A172 (cell line): ENCODE measurements around the gene KRTAP26-1. TPM values are rescaled to one million over a fixed set of nuclear protein-coding genes. Genes with fewer than 3 reads are reported as not detected.

Source experiments
- DNase-seq: peaks from one replicate; pipeline ENCODE4 v3.0.0-alpha.2; 2015; ENCODE audit warnings: low spot score
- total RNA-seq: library from RNA; depleted of rRNA; stranded (reverse); fragments of >200 nt; shearing (Covaris generic); gene quantifications from 2 replicates; pipeline ENCODE4 v1.2.3, GENCODE V29; 2014; rRNA removed

KRTAP26-1 gene
- total RNA-seq, 1 experiment from 2014 or later, result not detected

DNA sequence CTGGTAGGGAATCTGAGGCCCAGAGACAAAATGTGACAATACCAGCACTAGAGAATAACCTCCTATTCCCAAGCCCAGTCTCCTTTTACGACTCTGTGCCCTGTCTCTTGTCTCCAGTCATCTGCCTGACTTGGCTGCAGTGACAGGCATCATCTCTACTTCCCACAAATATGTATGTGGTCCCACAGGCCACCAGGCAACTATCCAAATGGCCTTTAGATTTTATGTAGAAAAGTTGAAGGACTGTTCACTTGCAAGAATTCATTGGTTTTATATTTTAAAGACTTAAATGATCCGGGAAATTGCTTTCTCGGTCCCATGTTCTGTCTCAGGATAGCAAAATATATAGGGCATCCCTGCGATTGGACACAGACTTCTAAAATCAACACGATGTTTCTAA is 49.0 kb downstream of the KRTAP26-1 start:
- no peak for DNase-seq

- DNase-seq, result no peak
These were observed 50.1 kb downstream of the KRTAP26-1 start for GRCh38 chr21:30269803-30270530.

Other genes with a start within 250 kb of the KRTAP26-1 start
- not detected in 2 replicates for gene CLDN17, start 153.5 kb downstream of the KRTAP26-1 start, total RNA-seq
- not detected in 2 replicates for gene CLDN8, start 104.2 kb downstream of the KRTAP26-1 start, total RNA-seq
- not detected in 2 replicates for gene KRTAP24-1, start 37.4 kb downstream of the KRTAP26-1 start, total RNA-seq
- gene KRTAP25-1, start 30.8 kb downstream of the KRTAP26-1 start, total RNA-seq, result not detected in 2 replicates
- gene KRTAP27-1, start 17.4 kb upstream of the KRTAP26-1 start, total RNA-seq, result not detected in 2 replicates
- not detected in 2 replicates for gene KRTAP23-1, start 28.3 kb upstream of the KRTAP26-1 start, total RNA-seq
- not detected in 2 replicates for gene KRTAP13-2, start 52.0 kb upstream of the KRTAP26-1 start, total RNA-seq
- not detected in 2 replicates for gene KRTAP13-1, start 75.7 kb upstream of the KRTAP26-1 start, total RNA-seq
- not detected in 2 replicates for gene KRTAP13-3, start 105.6 kb upstream of the KRTAP26-1 start, total RNA-seq
- gene KRTAP13-4, start 109.9 kb upstream of the KRTAP26-1 start, total RNA-seq, result not detected in 2 replicates
- gene KRTAP15-1, start 120.0 kb upstream of the KRTAP26-1 start, total RNA-seq, result not detected in 2 replicates
- gene KRTAP19-1, start 160.1 kb upstream of the KRTAP26-1 start, total RNA-seq, result not detected in 2 replicates
- not detected in 2 replicates for gene KRTAP19-2, start 167.1 kb upstream of the KRTAP26-1 start, total RNA-seq
- not detected in 2 replicates for gene KRTAP19-3, start 171.7 kb upstream of the KRTAP26-1 start, total RNA-seq
- not detected in 2 replicates for gene KRTAP19-4, start 176.8 kb upstream of the KRTAP26-1 start, total RNA-seq
- not detected in 2 replicates for gene KRTAP19-5, start 181.8 kb upstream of the KRTAP26-1 start, total RNA-seq
- gene KRTAP19-6, start 221.5 kb upstream of the KRTAP26-1 start, total RNA-seq, result not detected in 2 replicates
- not detected in 2 replicates for gene KRTAP19-7, start 241.0 kb upstream of the KRTAP26-1 start, total RNA-seq